ENCODE results near the gene EWSR1.

Gene EWSR1

DNA sequence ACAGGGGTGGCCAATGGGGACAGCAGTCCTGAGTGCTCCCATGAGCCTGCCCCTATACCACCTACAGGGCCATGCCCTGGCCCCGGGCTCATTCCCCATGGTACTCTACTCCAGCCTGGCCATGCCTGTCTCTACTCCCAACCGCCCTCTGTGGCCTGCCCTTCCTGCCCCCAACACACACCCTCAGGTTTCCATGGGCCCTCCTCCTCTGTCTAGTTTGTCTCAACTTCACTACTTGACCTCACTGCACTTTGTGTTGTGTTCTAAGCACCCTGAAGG lies 73.7 kb downstream of the EWSR1 start:
- no peak overlapping the region for H3K27ac ChIP-seq
- TF ChIP-seq, protein P1, sequence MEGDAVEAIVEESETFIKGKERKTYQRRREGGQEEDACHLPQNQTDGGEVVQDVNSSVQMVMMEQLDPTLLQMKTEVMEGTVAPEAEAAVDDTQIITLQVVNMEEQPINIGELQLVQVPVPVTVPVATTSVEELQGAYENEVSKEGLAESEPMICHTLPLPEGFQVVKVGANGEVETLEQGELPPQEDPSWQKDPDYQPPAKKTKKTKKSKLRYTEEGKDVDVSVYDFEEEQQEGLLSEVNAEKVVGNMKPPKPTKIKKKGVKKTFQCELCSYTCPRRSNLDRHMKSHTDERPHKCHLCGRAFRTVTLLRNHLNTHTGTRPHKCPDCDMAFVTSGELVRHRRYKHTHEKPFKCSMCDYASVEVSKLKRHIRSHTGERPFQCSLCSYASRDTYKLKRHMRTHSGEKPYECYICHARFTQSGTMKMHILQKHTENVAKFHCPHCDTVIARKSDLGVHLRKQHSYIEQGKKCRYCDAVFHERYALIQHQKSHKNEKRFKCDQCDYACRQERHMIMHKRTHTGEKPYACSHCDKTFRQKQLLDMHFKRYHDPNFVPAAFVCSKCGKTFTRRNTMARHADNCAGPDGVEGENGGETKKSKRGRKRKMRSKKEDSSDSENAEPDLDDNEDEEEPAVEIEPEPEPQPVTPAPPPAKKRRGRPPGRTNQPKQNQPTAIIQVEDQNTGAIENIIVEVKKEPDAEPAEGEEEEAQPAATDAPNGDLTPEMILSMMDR (IDR thresholded peaks at IDR 0.05), result no peak
- no peak for TF ChIP-seq ZFX (IDR thresholded peaks at IDR 0.05; ENCODE audit: borderline replicate concordance)

DNA sequence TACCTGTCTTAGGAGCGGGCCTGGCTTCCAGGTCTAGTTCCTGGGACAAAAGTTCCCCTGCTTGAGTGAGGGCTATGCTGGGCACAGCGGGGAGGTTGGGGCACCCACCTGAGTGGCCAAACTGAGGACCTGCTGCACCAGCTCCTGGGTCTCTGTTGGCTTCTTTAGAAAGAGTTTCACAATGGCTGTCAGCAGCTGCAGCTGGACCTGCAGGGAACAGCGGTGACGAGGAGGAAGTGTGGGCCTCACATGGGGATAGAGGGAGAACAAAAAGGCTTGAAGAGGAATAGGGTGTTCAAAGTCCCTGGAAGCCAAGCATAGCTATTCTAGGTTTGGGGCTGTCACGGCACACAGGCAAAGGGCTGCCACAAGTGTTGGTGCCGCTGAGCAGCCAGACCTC lies 74.1 kb downstream of the EWSR1 start:
- TF ChIP-seq, protein P1 (IDR thresholded peaks at IDR 0.05), result no peak
- no peak for TF ChIP-seq ZFX (IDR thresholded peaks at IDR 0.05; ENCODE audit: borderline replicate concordance)
- H3K27ac ChIP-seq, result peak overlapping the region; percentile 46; the same call in 1 of the 2 replicates

DNA sequence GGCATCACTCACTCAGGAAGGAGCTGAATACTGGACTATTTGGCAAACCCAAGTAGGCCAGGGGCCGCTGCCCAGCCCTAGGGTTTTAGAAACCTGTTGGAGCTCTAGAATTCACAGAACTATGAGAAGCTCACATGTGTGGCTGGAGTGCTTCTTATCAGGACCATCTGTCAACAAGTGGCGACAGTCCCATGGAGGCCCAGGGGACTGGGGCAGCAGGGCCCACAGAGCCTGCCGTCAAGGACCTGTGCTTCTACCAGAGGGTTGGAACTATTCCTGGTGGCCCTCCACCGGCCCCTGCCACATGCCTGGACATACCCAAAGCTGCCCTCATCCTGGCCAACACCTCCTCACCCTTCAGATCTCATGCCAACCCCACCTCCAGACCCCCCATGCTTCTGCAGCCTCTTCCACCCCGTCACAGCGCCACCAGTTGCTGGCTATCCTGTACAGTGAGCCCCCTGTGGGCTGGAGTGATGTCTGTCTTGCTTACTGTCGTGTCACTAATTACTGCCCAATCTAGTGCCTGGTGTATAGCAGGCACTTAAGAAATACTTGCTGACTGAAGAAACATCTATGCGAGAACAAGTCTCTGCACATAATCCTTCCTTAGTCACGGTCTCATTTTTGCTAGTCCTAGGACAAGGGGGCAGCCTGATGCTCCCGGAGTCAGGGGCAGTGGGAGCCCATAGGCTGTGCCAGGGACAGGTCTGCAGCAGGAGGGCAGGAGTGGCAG lies 74.7 kb downstream of the EWSR1 start:
- TF ChIP-seq, protein P1 (IDR thresholded peaks at IDR 0.05), result no peak
- TF ChIP-seq ZFX (IDR thresholded peaks at IDR 0.05; ENCODE audit: borderline replicate concordance), result no peak
- H3K27ac ChIP-seq, result peak overlapping the region; percentile 46

DNA sequence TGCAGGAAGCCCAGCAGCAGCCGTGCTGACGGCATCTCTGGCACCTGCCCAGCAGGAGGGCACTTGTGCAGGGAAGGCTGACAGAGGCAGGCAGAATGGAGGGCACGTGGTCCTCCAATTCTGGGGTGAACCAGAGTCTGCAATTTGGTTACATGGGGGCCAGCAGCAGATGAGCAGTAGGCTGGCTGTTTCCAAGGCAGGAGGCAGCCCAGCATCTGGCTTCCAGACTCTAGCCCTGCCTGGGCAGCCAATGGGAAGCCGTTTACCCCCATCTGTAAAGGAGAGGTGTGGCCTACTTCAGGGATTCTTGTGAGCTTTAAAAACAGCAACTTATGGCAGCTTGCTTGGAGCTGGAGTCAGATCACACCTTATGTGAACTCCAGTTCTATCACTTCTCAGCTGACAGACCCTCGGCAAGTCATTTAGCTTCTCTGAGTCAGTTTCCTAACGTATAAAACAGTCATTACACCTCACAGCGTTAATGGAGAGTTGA lies 75.3 kb downstream of the EWSR1 start:
- TF ChIP-seq ZFX (IDR thresholded peaks at IDR 0.05; ENCODE audit: borderline replicate concordance), result no peak
- TF ChIP-seq, protein P1 (IDR thresholded peaks at IDR 0.05), result no peak
- peak overlapping the region; percentile 46 for H3K27ac ChIP-seq

DNA sequence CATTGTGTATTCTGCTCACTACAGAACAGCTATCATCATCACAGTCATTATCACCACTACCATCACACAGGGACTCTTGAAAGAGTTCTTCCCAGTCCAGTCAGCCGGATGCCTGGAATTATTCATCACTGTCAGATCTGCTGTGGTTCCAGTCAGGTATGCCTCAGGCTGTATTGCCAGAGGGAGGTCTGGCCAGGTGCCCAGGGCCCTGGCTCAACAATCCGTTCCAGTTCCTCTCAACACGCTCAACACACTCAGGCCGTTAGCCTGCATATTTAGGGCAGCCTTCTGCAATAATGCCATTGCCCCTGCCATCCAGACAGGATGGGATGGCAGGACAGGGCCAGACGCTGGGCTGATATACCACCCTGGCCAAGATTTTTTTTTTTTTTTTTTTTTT lies 76.1 kb downstream of the EWSR1 start:
- no peak for TF ChIP-seq ZFX (IDR thresholded peaks at IDR 0.05; ENCODE audit: borderline replicate concordance)
- TF ChIP-seq, protein P1 (IDR thresholded peaks at IDR 0.05), result no peak
- H3K27ac ChIP-seq, result peak overlapping the region; percentile 46

DNA sequence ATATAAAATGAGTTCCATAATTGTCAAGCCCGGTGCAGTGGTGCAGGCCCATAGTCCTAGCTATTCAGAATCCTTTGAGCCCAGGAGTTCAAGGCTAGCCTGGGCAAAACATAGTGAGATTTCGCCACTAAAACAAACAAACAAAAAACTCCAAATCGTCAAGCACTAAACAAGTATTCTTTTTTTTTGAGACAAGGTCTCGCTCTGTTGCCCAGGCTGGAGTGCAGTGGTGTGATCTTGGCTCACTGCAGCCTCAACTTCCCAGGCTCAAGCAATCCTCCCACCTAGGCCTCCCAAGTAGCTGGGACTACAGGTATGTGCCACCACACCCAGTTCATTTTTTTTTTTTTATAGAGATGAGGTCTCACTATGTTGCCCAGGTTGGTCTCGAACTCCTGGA lies 76.8 kb downstream of the EWSR1 start:
- peak overlapping the region; percentile 46 for H3K27ac ChIP-seq

DNA sequence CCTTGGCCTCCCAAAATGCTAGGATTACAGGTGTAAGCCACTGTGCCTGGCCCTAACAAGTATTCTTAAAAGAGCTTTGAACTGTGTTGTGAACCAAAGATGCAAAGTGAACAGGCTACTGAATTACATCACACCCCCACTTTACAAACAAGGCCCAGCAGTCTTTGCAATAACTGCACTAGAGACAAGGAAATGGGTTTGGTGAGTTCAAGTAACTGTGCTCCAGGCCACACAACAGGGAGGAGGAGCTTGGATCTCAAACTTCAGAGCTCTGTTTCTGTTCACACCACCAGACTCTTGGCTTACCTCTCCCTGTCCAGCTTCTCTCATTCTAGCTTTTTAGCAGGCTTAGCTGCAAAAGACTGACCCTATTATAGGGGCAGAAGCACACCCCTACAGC lies 77.9 kb downstream of the EWSR1 start:
- no peak for TF ChIP-seq ZFX (IDR thresholded peaks at IDR 0.05; ENCODE audit: borderline replicate concordance)
- TF ChIP-seq, protein P1 (IDR thresholded peaks at IDR 0.05), result no peak

DNA sequence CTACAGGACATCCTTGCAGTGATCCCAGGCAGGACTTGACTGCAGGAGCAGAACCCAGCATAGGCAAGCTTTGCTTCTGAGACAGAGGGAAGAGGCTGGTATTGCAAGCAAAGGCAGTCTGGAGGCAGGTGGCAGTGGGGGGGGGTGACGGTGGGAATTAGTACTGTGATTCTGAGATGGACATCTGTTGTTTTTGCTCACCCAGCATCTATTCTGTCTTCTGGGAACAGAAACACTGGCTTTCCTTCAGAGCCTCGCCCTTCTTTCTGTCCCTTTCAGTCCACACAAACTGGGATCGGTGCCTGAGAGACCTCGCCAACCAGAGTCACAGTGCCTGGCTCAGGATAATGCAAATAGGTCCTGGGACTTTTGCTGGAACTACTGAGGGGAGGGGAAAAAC lies 78.6 kb downstream of the EWSR1 start:
- TF ChIP-seq, protein P1 (IDR thresholded peaks at IDR 0.05), result no peak
- TF ChIP-seq ZFX (IDR thresholded peaks at IDR 0.05; ENCODE audit: borderline replicate concordance), result no peak
- H3K27ac ChIP-seq, result no peak overlapping the region

More for the DNA sequence above, 77.9 kb downstream of the EWSR1 start:
- H3K27ac ChIP-seq, result no peak overlapping the region
